DND-41 (cell line): ENCODE results near the gene MTMR4.

Experiments used
- ATAC-seq: fragments of 200-7000 bp; cut with Tn5 transposase; 3 replicates; pipeline ENCODE4 v1.9.1; 2021; ENCODE audit warnings: low read depth; ENCODE audit not compliant: insufficient read depth
- DNase-seq: peaks from one replicate; pipeline ENCODE4 v3.0.0-alpha.2; 2020
- H2AFZ ChIP-seq: 2 replicates; pipeline ENCODE4 v1.6.0; 2012; ENCODE audit warnings: low read depth, low read length
- H3K27ac ChIP-seq: 2 replicates; pipeline ENCODE4 v1.5.1; 2012; ENCODE audit warnings: low read length, inconsistent platforms
- H3K27me3 ChIP-seq: fragments of 200-600 bp; sonication (generic); 2 replicates; pipeline ENCODE4 v1.6.0; 2012; ENCODE audit warnings: low read length, mild to moderate bottlenecking, inconsistent platforms; ENCODE audit not compliant: insufficient read depth, poor library complexity
- H3K36me3 ChIP-seq: 2 replicates; pipeline ENCODE4 v1.5.1; 2012; ENCODE audit warnings: low read length, inconsistent platforms; ENCODE audit not compliant: insufficient read depth
- H3K4me1 ChIP-seq: 2 replicates; pipeline ENCODE4 v1.5.1; 2012; ENCODE audit warnings: mild to moderate bottlenecking, low read length; ENCODE audit not compliant: insufficient read depth
- H3K4me2 ChIP-seq: 2 replicates; pipeline ENCODE4 v1.6.0; 2012; ENCODE audit warnings: mild to moderate bottlenecking, moderate library complexity, low read length, inconsistent platforms; ENCODE audit not compliant: insufficient read depth
- H3K4me3 ChIP-seq, 2 experiments: fragments of 200-600 bp in 1 of 2; shearing (Covaris generic) in 1 of 2; 2 replicates each; pipeline ENCODE4 v1.5.1; 2012 to 2016; ENCODE audit warnings: inconsistent platforms in 2 of 2, low read length in 2 of 2, mild to moderate bottlenecking in 2 of 2, low read depth in 1 of 2, moderate library complexity in 1 of 2
- H3K79me2 ChIP-seq: 2 replicates; pipeline ENCODE4 v1.6.0; 2012; ENCODE audit warnings: low read length, inconsistent platforms; ENCODE audit not compliant: insufficient read depth
- H3K9ac ChIP-seq: 2 replicates; pipeline ENCODE4 v1.6.0; 2012; ENCODE audit warnings: low read depth, mild to moderate bottlenecking, inconsistent platforms, low read length, moderate library complexity
- H3K9me3 ChIP-seq: 2 replicates; pipeline ENCODE4 v1.5.1; 2012; ENCODE audit warnings: low read length, moderate library complexity, mild to moderate bottlenecking, inconsistent platforms; ENCODE audit not compliant: insufficient read depth, severe bottlenecking
- H4K20me1 ChIP-seq: 2 replicates; pipeline ENCODE4 v1.6.0; 2012; ENCODE audit warnings: low read length; ENCODE audit not compliant: insufficient read depth
- CTCF ChIP-seq: IDR thresholded peaks from 2 replicates; pipeline ENCODE4 v1.5.1; 2012; ENCODE audit warnings: borderline replicate concordance, low read length, moderate library complexity, mild to moderate bottlenecking; ENCODE audit not compliant: poor library complexity, severe bottlenecking; ENCODE audit errors: extremely low read depth
- EZH2 ChIP-seq: IDR thresholded peaks from 3 replicates; pipeline ENCODE4 v1.6.1; 2012; ENCODE audit warnings: borderline replicate concordance, low read depth, mild to moderate bottlenecking, moderate library complexity, low read length, inconsistent platforms; ENCODE audit not compliant: severe bottlenecking

The MTMR4 gene

GRCh38 chr17:58527306-58527705 lies 12.9 kb upstream of the MTMR4 start:
- H3K9ac ChIP-seq = no peak overlapping the region
- no peak overlapping the region for H3K4me3 ChIP-seq
- peaks cover 41% of the 10 kb centered on the region for H3K27me3 ChIP-seq
- H3K27ac ChIP-seq = no peak overlapping the region
- H3K4me2 ChIP-seq = no peak overlapping the region
- no peaks in the 10 kb centered on the region for H3K36me3 ChIP-seq
- no peak overlapping the region for H2AFZ ChIP-seq
- H3K4me1 ChIP-seq = peaks cover 2% of the 10 kb centered on the region; the same call in 1 of the 2 replicates
- H4K20me1 ChIP-seq = peaks cover 7% of the 10 kb centered on the region; the same call in 1 of the 2 replicates
- H3K79me2 ChIP-seq = no peaks in the 10 kb centered on the region
- no peaks in the 10 kb centered on the region for H3K9me3 ChIP-seq
- peak; percentile 36 for TF ChIP-seq CTCF
- no peak for TF ChIP-seq EZH2
- no peak for DNase-seq
- no peak for ATAC-seq

GRCh38 chr17:58525239-58525638 lies 10.8 kb upstream of the MTMR4 start:
- ATAC-seq (no peak), DNase-seq (no peak)
- no peak overlapping the region for H3K9ac ChIP-seq
- no peaks in the 10 kb centered on the region for H3K4me1 ChIP-seq
- H3K4me2 ChIP-seq = no peak overlapping the region
- no peaks in the 10 kb centered on the region for H4K20me1 ChIP-seq
- H3K27me3 ChIP-seq = peaks cover 20% of the 10 kb centered on the region
- no peaks in the 10 kb centered on the region for H3K79me2 ChIP-seq
- no peaks in the 10 kb centered on the region for H3K36me3 ChIP-seq
- H3K9me3 ChIP-seq = no peaks in the 10 kb centered on the region
- no peak overlapping the region for H3K4me3 ChIP-seq
- TF ChIP-seq CTCF = no peak
- TF ChIP-seq EZH2 = no peak
- H2AFZ ChIP-seq = no peak overlapping the region
- H3K27ac ChIP-seq = no peak overlapping the region

GRCh38 chr17:58521680-58522079 lies 7.2 kb upstream of the MTMR4 start:
- Histone ChIP-seq H3K4me3 (no peak overlapping the region), H3K9me3 (no peaks in the 10 kb centered on the region), H3K36me3 (no peaks in the 10 kb centered on the region; the same call in 1 of the 2 replicates), H3K79me2 (peaks cover 8% of the 10 kb centered on the region), H3K4me2 (no peak overlapping the region), H3K9ac (no peak overlapping the region), H3K27ac (no peak overlapping the region), H3K4me1 (peaks cover 16% of the 10 kb centered on the region), H2AFZ (no peak overlapping the region), H3K27me3 (peaks cover 2% of the 10 kb centered on the region), H4K20me1 (peaks cover 6% of the 10 kb centered on the region; the same call in 1 of the 2 replicates)
- no peak for ATAC-seq
- TF ChIP-seq CTCF = no peak
- TF ChIP-seq EZH2 = no peak
- no peak for DNase-seq
